ENCODE results near the gene PDE8A.
"Not testable (repeated sequence)": the region's sequence is repeated elsewhere in the genome, so short reads cannot be mapped to it uniquely, and the experiment has no call there.

Gene PDE8A

DNA sequence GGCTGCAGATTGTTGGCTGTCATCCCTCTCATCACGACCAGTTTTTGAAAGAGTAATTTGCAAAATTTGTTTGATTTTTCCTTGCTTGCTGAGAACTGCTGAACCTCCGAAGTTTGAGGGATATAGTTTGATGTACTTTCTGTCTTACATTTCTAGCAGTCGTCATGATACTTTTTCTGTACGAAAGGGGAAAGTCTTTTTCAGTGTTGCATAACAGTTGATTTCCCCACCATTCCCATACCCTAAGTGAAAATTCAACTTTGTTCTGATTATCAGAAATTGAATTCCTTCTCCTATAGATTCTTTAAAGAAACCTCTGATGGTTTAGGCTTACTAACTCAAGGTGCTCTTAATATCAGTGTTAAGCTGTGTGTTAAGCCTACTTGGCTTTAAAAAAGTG is 1.6 kb downstream of the PDE8A start:
- peaks cover 19% of the 10 kb centered on the region for H3K4me1 ChIP-seq (ENCODE audit: control insufficient read depth, insufficient read depth, low read length)

DNA sequence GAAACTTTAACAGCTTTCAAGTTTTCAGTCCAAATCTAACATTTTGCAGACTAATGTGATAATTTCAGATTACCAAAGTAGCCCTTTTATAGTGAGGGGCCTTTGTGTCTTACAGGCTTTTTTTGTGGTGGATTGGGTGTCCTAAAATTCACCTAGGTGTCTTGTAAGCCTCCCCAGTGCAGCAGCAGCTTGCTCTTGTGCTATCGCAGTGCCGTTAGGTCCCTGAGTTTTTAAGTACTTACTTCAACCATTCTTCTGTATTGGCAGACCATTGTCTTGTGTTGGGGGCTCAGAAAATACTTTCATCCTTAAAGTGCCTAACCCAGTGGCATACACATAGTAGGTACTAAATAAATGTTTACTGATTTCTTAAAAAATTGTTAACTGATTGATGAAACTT is 2.1 kb downstream of the PDE8A start:
- H3K9ac ChIP-seq (ENCODE audit: low read length), result no peak overlapping the region
- no peak overlapping the region for H3K4me3 ChIP-seq (ENCODE audit: low read length)
- peaks cover 20% of the 10 kb centered on the region for H3K4me1 ChIP-seq (ENCODE audit: control insufficient read depth, insufficient read depth, low read length)
- H3K9me3 ChIP-seq (ENCODE audit: control insufficient read depth, low read length), result no peaks in the 10 kb centered on the region
- H3K36me3 ChIP-seq (ENCODE audit: control insufficient read depth, insufficient read depth, low read length), result no peaks in the 10 kb centered on the region
- no peaks in the 10 kb centered on the region for H3K27me3 ChIP-seq (ENCODE audit: control insufficient read depth, insufficient read depth, low read length)

More for the DNA sequence above, 1.6 kb downstream of the PDE8A start:
- Histone ChIP-seq H3K4me3 (ENCODE audit: low read length) (peak overlapping the region; percentile 70), H3K36me3 (ENCODE audit: control insufficient read depth, insufficient read depth, low read length) (no peaks in the 10 kb centered on the region), H3K9me3 (ENCODE audit: control insufficient read depth, low read length) (no peaks in the 10 kb centered on the region), H3K27me3 (ENCODE audit: control insufficient read depth, insufficient read depth, low read length) (no peaks in the 10 kb centered on the region), H3K9ac (ENCODE audit: low read length) (no peak overlapping the region)

DNA sequence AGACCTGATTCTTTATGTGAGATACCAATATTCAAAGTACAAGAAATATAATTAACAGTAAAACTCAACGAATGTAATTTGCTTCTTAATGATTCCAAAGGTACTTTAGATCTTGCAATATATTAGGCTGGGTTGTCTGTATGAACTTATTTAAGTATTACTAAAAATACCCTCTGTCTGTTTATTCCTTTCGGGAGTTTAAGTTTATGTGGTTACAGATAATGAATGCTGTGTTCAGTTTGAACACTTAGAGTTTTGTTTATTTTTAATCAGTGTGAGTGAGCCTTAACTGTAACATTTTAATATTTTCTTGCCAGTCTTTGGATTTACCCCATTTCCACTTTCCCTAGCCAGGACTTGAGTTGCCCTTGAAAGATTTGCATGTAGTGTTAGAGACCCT is 3.5 kb downstream of the PDE8A start:
- H3K36me3 ChIP-seq (ENCODE audit: control insufficient read depth, insufficient read depth, low read length), result no peaks in the 10 kb centered on the region
- H3K4me3 ChIP-seq (ENCODE audit: low read length), result no peak overlapping the region
- no peaks in the 10 kb centered on the region for H3K27me3 ChIP-seq (ENCODE audit: control insufficient read depth, insufficient read depth, low read length)
- H3K4me1 ChIP-seq (ENCODE audit: control insufficient read depth, insufficient read depth, low read length), result peaks cover 19% of the 10 kb centered on the region
- no peaks in the 10 kb centered on the region for H3K9me3 ChIP-seq (ENCODE audit: control insufficient read depth, low read length)
- no peak overlapping the region for H3K9ac ChIP-seq (ENCODE audit: low read length)

DNA sequence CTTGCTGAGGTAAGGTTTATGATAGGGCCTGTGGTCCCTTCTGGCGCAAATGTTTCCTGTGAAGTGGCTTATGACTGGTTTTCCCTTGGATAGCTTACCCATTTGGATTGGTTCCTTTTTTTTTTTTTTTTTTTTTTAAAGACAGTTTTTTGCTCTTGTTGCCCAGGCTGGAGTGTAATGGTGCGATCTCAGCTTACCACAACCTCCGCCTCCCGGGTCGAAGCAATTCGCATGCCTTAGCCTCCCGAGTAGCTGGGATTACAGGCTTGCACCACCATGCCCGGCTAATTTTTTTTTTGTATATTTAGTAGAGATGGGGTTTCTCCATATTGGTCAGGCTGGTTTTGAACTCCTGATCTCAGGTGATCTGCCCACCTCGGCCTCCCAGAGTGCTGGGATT is 5.7 kb downstream of the PDE8A start:
- H3K4me3 ChIP-seq (ENCODE audit: low read length); H3K9me3 ChIP-seq (ENCODE audit: control insufficient read depth, low read length); H3K9ac ChIP-seq (ENCODE audit: low read length); H3K36me3 ChIP-seq (ENCODE audit: control insufficient read depth, insufficient read depth, low read length); H3K27me3 ChIP-seq (ENCODE audit: control insufficient read depth, insufficient read depth, low read length): not testable (repeated sequence)
- H3K4me1 ChIP-seq (ENCODE audit: control insufficient read depth, insufficient read depth, low read length), result peaks cover 35% of the 10 kb centered on the region

DNA sequence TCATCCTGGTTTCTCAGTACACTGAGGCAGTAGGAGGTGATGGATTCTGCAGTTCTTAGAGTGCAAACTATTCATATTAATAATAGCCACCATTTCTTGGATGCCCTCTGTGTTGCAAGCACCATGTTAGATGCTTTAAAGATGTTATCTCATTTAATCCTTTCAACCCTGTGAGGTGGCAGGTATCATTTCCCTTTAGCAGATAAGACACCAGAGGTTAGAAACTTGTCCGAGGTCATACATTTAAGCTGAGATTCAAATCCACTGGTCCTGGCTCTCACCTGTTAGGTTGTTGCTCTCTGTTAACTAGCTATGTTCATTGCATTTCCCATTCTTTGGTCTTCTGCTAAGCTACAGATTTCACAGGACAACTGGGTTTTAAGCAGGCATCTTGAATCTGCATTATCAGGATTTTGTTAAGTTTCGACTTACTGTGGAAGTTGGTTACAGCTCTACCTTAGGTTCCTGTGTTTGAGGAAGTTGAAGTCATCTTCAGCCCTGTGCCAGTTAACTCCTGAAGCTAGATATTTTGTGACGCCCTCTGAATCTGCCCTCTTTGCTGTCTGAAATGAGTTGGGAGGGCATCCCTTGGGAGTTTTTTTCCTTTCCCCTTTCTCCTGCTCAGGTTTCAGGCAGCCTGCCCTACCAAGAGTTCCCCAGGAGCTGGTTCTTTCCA is 6.4 kb downstream of the PDE8A start:
- Histone ChIP-seq H3K36me3 (ENCODE audit: control insufficient read depth, insufficient read depth, low read length) (no peaks in the 10 kb centered on the region), H3K27me3 (ENCODE audit: control insufficient read depth, insufficient read depth, low read length) (no peaks in the 10 kb centered on the region), H3K9ac (ENCODE audit: low read length) (no peak overlapping the region), H3K4me1 (ENCODE audit: control insufficient read depth, insufficient read depth, low read length) (peaks cover 41% of the 10 kb centered on the region), H3K4me3 (ENCODE audit: low read length) (no peak overlapping the region), H3K9me3 (ENCODE audit: control insufficient read depth, low read length) (no peaks in the 10 kb centered on the region)

DNA sequence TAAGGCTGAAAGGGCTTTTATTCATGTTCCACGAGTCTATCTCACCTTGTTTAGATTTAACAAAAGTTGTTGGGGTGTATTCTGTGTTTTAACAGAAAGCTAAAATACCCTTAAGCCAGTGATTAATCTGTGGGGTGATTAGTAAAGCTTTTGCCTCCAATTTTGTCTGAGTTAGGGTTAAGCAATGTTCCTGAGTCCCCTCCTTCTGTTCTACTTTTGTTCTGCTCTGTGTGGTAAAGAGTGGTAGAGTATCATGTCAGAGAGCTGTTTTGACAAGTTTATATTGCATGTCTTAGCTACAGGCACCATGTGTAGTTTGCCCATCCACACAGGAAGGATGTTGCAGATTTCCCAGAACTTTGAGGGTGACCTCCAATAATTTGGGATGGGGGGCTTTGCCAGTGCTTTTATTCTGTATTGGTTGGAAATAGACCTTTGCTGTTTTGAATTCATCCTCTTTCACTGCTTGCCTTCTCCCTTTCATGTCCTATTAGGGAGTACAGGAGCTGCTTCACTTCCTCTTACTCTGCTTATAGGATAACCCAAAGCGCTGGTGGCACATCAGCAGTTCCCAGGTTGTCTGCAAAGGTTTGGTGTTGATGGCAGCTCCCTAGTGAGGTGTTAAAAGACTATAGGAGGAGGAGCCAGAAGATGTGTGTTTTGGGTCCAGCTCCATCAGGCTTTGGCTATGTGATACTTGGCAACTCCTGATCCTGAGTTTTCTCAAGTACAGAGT is 7.4 kb downstream of the PDE8A start:
- peaks cover 36% of the 10 kb centered on the region for H3K4me1 ChIP-seq (ENCODE audit: control insufficient read depth, insufficient read depth, low read length)
- no peak overlapping the region for H3K4me3 ChIP-seq (ENCODE audit: low read length)
- no peaks in the 10 kb centered on the region for H3K9me3 ChIP-seq (ENCODE audit: control insufficient read depth, low read length)
- H3K9ac ChIP-seq (ENCODE audit: low read length), result no peak overlapping the region
- no peaks in the 10 kb centered on the region for H3K36me3 ChIP-seq (ENCODE audit: control insufficient read depth, insufficient read depth, low read length)
- no peaks in the 10 kb centered on the region for H3K27me3 ChIP-seq (ENCODE audit: control insufficient read depth, insufficient read depth, low read length)

DNA sequence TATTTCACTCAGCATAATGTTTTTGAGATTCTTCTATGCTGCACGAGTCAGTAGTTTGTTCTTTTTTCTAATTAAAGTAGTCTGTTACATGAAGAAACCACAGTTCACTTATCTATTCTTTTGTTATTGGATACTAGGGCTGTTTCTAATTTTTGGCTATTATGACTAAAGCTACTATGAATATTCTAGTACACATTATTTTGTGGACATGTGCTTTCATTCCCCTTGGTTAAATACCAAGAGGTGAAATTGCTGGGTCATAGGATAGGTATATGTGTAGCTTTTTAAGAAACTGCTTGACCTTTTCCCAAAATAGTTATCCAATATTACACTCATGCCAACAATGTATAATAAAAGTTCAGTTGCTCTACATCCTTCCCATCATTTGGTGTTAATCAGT is 8.9 kb downstream of the PDE8A start:
- no peaks in the 10 kb centered on the region for H3K27me3 ChIP-seq (ENCODE audit: control insufficient read depth, insufficient read depth, low read length)
- H3K4me1 ChIP-seq (ENCODE audit: control insufficient read depth, insufficient read depth, low read length), result peaks cover 32% of the 10 kb centered on the region
- no peak overlapping the region for H3K4me3 ChIP-seq (ENCODE audit: low read length)
- H3K36me3 ChIP-seq (ENCODE audit: control insufficient read depth, insufficient read depth, low read length), result no peaks in the 10 kb centered on the region
- no peaks in the 10 kb centered on the region for H3K9me3 ChIP-seq (ENCODE audit: control insufficient read depth, low read length)
- H3K9ac ChIP-seq (ENCODE audit: low read length), result no peak overlapping the region

DNA sequence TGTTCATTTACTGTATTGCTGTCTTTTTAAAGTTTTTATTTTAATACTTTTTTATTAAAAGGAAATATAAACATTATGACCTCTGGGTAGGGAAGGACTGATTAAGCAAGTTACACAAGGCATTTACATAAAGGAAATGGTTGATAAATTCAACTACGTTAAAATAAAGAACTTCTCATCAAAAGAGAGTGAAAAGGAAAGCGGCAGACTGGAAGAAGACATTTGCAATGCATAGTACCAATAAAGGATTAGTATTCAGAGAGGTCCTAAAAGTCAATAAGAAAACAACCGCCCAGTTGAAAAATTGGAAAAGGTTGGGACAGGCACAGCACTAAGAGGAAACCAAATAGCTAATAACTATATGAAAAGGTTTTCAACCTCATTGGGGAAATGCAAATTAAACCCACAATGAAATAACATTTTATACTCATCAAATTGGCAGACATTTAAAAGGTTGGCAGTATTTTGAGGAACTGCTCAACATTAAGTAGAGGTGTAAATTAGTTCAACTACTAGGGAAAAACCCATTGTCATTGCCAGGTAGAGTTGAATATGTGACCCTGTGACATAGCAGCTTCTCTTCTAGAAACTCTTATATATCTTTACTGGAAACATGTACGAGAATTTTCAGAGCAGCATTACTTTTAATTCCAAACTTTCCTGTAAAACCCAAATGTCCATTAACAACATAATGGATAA is 9.5 kb downstream of the PDE8A start:
- H3K27me3 ChIP-seq (ENCODE audit: control insufficient read depth, insufficient read depth, low read length), result no peaks in the 10 kb centered on the region
- no peaks in the 10 kb centered on the region for H3K9me3 ChIP-seq (ENCODE audit: control insufficient read depth, low read length)
- H3K36me3 ChIP-seq (ENCODE audit: control insufficient read depth, insufficient read depth, low read length), result no peaks in the 10 kb centered on the region
- no peak overlapping the region for H3K4me3 ChIP-seq (ENCODE audit: low read length)
- peaks cover 29% of the 10 kb centered on the region for H3K4me1 ChIP-seq (ENCODE audit: control insufficient read depth, insufficient read depth, low read length)
- no peak overlapping the region for H3K9ac ChIP-seq (ENCODE audit: low read length)

DNA sequence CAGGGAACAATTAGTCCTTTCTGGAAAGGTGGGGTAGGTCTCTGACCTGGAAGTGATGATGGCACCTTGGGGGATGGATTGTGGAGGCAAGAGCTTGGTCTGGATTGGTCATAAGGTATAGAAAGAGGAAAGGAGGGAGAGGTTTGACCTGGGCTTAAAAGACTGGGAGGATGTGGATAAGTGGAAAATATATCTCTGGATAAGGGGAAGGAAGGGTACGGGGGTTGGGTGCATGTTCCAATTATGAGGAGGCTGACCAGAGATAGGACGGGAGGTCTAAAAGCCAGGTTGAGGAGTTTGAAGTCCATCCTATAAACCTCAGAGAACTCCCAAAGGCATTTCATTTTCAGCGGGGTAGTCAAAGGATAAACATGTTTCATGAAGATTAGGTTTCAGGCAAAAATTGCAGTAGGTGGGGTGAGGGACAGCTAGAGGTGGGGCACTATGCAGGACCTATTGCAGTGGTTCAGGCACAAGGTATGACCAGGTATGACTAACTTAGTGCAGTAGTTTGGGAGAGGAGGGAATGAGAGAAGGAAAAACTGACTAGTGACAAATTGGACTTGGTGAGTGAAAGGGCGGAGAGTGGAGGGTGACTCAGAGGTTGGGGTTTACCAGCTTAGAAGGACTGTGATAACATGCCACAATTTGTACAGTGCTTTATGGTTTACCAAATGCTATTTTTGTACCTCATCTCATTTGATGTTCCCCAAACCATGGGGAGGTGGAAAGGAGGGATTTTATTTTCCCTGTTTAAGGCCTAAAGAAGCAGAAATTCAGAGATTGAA is 10.7 kb downstream of the PDE8A start:
- peaks cover 29% of the 10 kb centered on the region for H3K4me1 ChIP-seq (ENCODE audit: control insufficient read depth, insufficient read depth, low read length)
- H3K4me3 ChIP-seq (ENCODE audit: low read length), result no peak overlapping the region
- H3K9me3 ChIP-seq (ENCODE audit: control insufficient read depth, low read length), result no peaks in the 10 kb centered on the region
- no peak overlapping the region for H3K9ac ChIP-seq (ENCODE audit: low read length)
- H3K36me3 ChIP-seq (ENCODE audit: control insufficient read depth, insufficient read depth, low read length), result no peaks in the 10 kb centered on the region
- H3K27me3 ChIP-seq (ENCODE audit: control insufficient read depth, insufficient read depth, low read length), result no peaks in the 10 kb centered on the region

DNA sequence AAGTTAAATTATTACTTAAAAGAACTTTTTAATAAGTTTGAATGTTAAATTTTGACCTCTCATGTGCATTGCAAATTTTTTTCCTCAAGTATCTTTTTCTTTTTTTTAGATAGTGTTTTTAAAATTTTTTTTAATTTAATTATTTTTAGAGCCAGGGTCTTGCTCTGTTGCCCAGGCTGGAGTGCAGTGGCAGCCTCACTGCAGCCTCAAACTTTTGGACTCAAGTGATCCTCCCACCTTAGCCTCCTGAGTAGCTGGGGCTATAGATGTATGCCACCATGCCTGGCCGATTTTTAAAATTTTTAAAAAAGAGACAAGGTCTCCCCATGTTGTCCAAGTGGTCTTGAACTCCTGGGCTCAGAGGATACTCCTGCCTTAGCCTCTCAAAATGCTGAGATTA is 14.4 kb downstream of the PDE8A start:
- Histone ChIP-seq H3K27me3 (ENCODE audit: control insufficient read depth, insufficient read depth, low read length) (no peaks in the 10 kb centered on the region), H3K9me3 (ENCODE audit: control insufficient read depth, low read length) (no peaks in the 10 kb centered on the region), H3K4me3 (ENCODE audit: low read length) (no peak overlapping the region), H3K36me3 (ENCODE audit: control insufficient read depth, insufficient read depth, low read length) (no peaks in the 10 kb centered on the region), H3K9ac (ENCODE audit: low read length) (no peak overlapping the region), H3K4me1 (ENCODE audit: control insufficient read depth, insufficient read depth, low read length) (peaks cover 22% of the 10 kb centered on the region)

DNA sequence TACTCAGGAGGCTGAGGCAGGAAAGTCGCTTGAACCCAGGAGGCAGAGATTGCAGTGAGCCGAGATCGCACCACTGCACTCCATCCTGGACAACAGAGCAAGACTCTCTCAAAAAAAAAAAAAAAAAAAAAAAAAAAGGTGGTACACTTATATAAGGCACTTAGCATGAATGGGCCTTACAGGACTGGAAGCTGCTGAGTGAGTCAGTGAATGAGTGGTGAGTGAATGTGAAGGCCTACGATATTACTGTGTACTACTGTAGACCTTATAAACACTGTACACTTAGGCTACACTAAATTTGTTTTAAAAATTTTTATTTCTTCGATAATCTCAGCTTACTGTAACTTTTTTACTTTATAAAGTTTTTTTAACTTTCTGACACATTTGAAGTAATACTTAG is 15.1 kb downstream of the PDE8A start:
- H3K4me3 ChIP-seq (ENCODE audit: low read length); H3K9me3 ChIP-seq (ENCODE audit: control insufficient read depth, low read length); H3K36me3 ChIP-seq (ENCODE audit: control insufficient read depth, insufficient read depth, low read length); H3K9ac ChIP-seq (ENCODE audit: low read length); H3K27me3 ChIP-seq (ENCODE audit: control insufficient read depth, insufficient read depth, low read length): not testable (repeated sequence)
- peaks cover 25% of the 10 kb centered on the region for H3K4me1 ChIP-seq (ENCODE audit: control insufficient read depth, insufficient read depth, low read length)

DNA sequence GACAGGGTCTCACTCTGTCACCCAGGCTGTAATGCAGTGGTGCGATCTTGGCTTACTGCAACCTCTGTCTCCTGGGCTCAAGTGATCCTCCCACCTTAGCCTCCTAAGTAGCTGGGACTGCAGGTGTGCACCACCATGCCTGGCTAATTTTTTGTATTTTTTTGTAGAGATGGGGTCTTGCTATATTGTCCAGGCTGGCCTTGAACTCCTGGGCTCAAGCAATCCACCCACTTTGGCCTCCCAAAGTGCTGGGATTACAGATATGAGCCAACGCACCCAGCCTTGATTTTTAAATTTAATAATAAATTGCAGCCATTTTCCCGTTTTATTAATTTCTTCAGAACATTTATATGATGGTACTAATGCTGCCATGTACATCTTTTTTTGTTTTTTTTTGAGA is 15.6 kb downstream of the PDE8A start:
- H3K4me1 ChIP-seq (ENCODE audit: control insufficient read depth, insufficient read depth, low read length), result peaks cover 20% of the 10 kb centered on the region
- not testable (repeated sequence) for H3K4me3 ChIP-seq (ENCODE audit: low read length); H3K9ac ChIP-seq (ENCODE audit: low read length); H3K36me3 ChIP-seq (ENCODE audit: control insufficient read depth, insufficient read depth, low read length); H3K27me3 ChIP-seq (ENCODE audit: control insufficient read depth, insufficient read depth, low read length); H3K9me3 ChIP-seq (ENCODE audit: control insufficient read depth, low read length)
